GM21390 (cell line): ENCODE data around the gene SIAH2.

Experiments
- ATAC-seq: cut with Tn5 transposase; IDR thresholded peaks from one replicate; pipeline ENCODE4 v1.9.1; 2021; ENCODE audit not compliant: unreplicated experiment

SIAH2 gene

GRCh38 chr3:150749255-150749654 is 13.7 kb downstream of the SIAH2 start:
- no peak for ATAC-seq

GRCh38 chr3:150748684-150749047 is 14.3 kb downstream of the SIAH2 start:
- no peak for ATAC-seq

- ATAC-seq, result no peak
These were observed 14.9 kb downstream of the SIAH2 start for GRCh38 chr3:150747886-150748683.

- no peak for ATAC-seq
These were observed 16.0 kb downstream of the SIAH2 start for GRCh38 chr3:150746791-150747590.

GRCh38 chr3:150745832-150746231 is 17.1 kb downstream of the SIAH2 start:
- no peak for ATAC-seq

DNA sequence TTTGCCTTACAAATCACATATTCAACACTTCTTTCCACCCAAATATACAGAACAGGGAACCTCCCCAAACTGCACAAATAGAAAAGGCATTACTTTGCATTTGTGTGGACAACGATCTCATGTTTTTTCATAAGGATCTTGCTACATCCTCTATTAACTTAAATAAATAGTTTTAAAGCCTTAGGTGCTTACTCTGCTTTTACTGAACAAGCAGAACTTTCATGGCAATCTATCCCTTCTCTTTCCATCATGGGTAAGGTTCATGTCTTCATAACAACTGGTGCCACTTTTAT is 18.1 kb downstream of the SIAH2 start:
- no peak for ATAC-seq

GRCh38 chr3:150744041-150744918 is 18.7 kb downstream of the SIAH2 start:
- ATAC-seq, result no peak

- ATAC-seq, result no peak
These were observed 19.5 kb downstream of the SIAH2 start for GRCh38 chr3:150743508-150743907.

GRCh38 chr3:150742679-150743078 is 20.3 kb downstream of the SIAH2 start:
- no peak for ATAC-seq

GRCh38 chr3:150742141-150742523 is 20.8 kb downstream of the SIAH2 start:
- ATAC-seq, result no peak

- ATAC-seq, result no peak
These were observed 21.4 kb downstream of the SIAH2 start for GRCh38 chr3:150741497-150742140.

DNA sequence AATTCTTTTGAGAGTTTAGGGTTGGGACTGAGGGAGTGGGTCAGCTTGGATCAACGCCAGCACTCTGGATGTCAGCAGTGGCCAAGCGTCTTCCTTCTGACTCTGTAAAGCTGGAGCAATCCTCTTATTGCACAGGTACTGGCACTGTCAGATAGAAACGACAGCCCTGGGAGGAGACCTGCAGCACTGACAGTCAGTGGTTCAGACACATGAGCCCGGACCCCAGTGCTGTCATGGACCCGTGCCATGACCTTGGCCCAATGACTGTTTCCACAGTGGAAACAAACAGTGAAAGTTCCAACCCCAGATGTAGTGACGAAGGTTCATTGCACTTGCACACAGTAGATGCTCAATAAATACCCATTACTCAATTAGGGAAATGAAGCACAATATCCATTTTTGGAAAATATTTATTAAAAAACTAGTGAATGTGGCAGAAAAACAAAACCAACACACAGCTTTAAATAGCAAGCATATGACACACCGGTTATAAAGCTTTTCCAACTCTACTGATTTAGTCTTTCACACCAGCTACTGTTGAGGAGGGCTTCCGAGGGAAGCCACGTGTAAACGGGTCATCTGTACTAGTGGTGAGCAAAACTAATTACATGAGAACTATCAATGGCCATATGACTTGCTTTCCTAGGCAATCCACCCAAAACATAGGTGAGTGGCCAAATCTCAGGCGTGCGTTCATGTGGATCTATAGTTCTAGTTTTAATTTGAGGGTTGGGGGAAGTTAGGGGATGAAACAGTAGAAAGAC is 22.1 kb downstream of the SIAH2 start:
- ATAC-seq, result no peak

DNA sequence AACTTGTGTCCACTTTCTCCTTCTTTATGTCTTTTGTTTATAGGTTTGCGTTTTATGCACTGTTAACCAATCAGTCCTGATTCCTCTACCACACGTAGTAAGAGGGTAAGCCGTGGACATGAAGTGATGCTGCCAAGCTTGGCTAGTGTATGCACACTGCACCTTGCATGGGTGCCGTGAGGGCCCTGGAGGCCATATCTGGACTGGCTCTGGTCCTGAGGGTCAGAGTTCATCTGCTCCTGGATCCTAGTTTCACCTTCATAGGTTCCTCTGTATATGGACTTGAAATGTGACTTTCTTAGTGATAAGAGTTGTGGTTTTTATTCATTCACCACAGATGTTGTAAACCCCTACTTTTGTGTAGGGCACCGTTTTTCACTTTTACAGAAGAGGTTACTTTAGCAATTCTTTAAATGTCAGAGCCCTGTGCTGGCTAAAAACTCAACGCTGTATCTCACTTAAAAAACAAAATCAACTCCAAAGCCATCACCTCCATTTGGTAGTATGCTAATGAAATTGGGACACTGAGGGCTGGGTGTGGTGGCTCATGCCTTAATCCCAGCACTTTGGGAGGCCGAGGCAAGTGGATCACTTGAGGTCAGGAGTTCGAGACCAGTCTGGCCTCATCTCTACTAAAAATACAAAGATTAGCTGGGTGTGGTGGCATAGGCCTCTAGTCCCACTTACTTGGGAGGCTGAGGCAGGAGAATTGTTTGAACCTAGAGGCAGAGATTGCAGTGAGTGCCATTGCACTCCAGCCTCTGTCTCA is 22.9 kb downstream of the SIAH2 start:
- no peak for ATAC-seq

DNA sequence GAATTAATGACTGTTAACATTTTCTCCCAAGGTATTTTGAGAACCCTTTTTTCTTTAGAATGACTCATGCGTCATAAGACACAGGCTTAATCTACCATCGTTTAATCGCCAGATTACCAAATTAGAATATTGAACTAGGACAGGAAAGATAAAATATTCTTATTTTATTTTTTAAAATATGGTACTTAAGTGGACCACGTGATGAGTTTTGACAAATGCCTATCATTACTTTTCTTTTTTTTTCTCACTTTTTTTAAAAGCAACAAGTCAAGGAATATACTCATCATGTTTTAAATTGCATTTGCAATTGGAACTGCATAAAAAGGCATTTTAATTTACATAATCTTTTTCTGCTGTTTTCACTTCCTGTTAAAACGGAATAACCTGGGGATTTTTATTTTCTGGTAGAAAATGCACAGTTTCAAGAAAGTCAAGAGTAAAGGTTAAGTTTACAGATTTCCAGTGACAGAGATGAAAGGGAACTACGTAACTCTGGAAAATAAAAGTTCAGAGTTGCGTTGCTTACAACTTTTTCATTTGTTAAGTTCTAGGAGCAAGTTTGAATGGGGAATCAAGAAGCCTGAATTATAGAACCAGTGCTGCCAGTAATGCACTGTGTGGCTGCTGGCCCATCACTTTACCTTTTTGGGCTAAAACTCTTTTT is 23.6 kb downstream of the SIAH2 start:
- ATAC-seq, result no peak

GRCh38 chr3:150738688-150739087 is 24.3 kb downstream of the SIAH2 start:
- no peak for ATAC-seq

- peak; percentile 63 for ATAC-seq
These were observed 24.9 kb downstream of the SIAH2 start for GRCh38 chr3:150737874-150738679.

- no peak for ATAC-seq
These were observed 25.8 kb downstream of the SIAH2 start for GRCh38 chr3:150736903-150737832.
